GM21526 (cell line): ENCODE measurements around the gene BARHL1.

ENCODE experiments used
- ATAC-seq: cut with Tn5 transposase; IDR thresholded peaks from one replicate; pipeline ENCODE4 v1.9.1; 2021; ENCODE audit warnings: moderate library complexity; ENCODE audit not compliant: unreplicated experiment, low FRiP score

Gene BARHL1

DNA sequence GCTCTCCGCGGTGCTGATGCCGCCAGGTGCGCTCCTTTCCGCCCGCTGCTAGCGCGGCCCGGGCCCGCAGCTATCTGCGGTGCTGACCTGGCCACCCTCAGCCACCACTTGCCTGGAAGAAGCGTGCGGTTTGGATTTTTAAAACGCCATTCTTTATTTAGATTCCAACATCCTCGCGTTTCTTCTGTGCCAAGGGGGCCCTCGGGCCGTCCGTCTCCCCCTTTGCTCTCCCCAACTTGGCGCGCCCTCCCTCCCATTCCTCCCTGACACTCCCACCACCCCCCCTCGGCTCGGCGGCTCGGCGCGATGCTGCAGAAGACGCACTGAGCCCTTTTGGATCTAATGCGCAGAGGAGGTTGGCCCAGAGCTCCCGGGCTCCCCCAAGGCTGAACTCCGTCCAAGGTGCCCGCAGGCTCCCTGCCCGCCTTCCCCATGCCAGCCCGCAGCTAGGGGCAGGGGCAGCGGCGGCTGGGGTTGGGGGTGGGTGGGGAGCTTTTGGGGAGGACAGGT, at the start of gene BARHL1:
Gene BARHL1, plus strand, starts transcription at position 331 of the 510 bp plus-strand sequence. CDS start 192 bp downstream, outside the sequence.
- ATAC-seq = no peak

DNA sequence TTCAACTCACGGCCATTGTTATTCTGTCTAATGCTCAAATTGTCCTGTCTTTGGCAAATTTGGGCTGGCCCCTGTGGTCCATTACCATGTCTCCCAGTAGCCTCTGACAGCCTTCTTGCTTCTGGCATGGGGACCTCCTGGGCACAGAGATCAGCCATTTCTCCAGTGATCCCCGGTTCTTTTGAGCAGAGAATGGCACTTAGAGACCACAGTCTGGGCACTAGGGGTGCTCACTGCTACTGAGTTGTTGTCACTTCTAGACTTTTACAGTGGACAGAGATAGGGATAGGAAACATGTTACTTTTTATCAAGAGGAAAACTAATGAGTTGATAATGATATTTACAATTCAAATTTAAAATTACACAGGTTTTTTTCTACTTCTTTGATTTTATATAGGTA, 47.6 kb upstream of the BARHL1 start:
- no peak for ATAC-seq

DNA sequence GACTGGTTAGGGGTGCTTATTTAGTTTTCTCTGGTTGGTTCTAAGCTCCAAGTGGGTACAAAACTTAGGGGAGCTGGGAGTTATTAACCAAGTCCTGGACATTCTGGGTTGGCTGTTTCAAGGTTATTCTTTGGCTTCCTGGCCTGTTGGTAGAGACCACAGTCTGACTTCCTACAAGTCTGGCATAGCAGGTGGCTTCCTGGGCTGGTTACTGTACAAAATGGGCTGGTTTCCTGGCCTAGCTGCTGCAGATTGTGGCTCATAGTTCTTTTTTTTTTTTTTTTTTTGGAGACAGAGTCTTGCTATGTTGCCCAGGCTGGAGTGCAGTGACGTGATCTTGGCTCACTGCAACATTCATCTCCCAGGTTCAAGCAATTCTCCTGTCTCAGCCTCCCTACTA, 46.3 kb upstream of the BARHL1 start:
- no peak for ATAC-seq

DNA sequence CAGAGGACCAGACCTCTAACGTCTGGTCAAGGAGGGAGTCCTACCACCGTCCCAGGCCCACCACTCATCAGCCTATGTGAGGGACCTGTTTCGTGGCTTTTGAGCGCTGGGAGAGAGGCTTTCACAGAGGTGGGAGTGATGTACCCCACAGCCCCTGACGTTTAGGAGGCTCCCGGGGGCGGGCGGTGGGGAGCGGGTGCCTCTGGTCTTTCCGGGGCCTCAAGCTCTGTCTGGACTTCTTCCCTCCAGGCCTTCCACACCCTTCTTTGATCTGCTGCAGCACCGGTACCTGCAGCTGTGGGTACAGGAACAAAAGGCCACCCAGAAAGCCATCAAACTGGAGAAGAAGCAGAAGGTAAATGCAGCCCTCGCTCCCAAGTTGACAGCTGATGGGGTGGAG, 45.1 kb upstream of the BARHL1 start:
- no peak for ATAC-seq

DNA sequence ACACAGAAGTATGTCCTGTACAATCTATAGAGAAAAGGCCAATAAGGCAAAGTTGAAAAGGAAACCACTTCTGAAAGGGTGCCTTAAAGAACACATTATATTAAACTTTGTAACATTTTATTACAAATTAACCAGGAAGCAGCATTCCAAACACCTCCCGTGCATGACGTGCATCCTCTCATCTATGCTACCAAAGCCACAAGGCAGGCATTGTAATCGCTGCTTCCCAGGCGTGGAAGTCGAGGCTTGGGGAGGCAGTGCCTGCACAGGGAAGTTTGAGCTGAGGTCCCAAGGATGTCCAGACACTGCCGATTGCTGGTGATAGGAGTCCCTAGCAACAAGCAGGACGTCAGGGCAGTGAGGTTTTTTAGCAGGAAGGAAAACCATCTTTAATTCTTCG, 44.3 kb upstream of the BARHL1 start:
- no peak for ATAC-seq

DNA sequence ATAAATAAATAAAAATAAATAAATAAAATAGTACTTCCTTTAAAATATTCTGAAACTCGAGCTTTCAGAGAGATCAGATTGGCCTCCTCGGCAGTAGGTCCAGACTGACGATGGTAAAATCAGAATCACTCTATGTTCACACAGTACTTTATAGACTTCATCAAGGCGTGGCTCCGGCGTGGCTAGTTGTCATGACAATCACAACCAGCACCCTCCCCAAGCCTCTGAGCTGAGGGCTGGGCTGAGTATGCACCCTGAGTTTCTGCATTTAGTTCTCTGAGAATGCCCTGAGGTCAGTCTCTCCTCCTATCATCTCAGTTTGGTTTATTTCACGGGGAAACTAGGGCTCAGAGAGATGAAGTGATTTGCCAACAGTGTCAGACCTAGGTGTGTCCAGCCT, 43.3 kb upstream of the BARHL1 start:
- ATAC-seq = no peak

DNA sequence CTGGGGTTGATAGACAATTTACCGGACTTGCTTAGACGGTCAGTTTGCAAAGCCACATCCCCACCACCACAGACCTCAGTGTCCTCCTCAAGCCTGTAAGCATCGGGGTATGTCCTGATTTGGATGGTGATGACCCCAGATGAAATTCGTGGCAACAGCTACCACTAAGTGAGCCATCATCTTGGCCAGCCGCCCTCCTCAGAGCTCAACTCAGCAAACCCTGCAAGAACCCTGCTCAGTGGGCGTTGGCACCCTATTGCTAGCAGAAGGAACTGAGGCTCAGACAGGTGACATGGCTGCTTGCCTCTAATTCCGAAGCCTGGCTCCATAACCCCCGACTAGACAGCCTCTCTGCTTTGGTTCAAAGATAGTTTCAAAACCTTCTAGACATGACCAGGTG, 41.4 kb upstream of the BARHL1 start:
- no peak for ATAC-seq

DNA sequence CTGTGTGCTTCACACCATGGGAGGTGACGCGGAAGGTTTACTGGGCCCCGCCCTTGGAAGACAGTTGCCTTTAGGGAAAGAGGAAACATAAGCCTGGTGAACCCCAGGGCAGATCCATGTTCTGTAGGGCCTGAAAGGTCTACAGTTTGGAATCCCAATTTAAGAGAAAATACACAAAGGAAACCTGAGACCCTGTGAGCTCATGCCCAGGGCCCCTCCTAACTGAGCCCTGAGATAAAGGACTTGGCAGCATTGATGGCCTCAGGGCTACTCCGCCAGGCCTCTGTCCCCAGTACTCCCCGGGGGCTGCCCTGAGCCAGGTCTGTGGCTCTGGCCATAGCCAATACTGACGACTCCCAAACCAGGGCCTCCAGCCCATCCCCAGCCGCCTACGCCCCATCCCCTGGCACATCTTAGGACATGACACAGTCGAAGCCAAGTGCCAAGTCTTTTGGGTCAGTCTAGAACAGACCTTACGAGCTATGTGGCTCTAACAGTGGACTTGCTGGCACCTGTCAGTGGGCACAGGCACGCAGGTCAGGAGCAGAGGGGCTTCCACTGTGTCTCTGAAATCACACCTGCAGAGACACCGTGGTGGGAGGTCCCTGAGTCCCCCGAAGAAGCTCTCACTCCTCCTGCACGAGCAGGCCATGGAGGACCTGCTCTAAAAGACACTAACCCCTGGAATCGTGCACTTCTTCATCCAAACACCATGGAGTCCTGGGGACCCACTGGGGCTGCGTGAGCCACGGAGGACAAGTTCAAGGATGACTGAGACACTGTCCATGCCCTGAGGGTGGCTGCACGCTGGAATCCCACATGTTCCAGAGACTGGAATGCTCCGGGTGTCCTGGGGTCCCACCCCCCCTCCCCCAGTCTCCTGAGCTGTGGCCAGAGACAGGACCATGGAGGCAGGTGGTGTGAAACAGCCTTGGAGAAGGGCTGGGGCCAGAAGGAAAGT, 40.3 kb upstream of the BARHL1 start:
- no peak for ATAC-seq

DNA sequence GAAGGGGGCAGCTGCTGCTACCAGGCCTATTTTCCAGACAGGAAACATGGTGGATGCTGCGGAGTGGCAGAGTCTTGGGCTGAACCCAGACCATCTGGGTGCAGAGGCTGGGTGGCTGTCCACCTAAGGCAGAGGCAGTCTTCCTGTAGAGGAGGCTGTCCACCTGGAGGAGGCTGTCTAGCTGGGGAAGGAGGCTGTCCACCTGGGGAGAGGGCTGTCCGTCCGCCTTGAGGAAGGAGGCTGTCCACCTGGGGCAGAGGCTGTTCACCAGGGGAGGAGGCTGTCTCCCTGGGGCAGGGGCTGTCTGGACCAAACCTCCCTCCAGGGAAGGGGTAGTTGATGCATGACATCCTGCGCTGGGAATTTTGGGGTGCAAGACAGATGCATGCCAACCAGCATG, 39.2 kb upstream of the BARHL1 start:
- ATAC-seq = no peak

DNA sequence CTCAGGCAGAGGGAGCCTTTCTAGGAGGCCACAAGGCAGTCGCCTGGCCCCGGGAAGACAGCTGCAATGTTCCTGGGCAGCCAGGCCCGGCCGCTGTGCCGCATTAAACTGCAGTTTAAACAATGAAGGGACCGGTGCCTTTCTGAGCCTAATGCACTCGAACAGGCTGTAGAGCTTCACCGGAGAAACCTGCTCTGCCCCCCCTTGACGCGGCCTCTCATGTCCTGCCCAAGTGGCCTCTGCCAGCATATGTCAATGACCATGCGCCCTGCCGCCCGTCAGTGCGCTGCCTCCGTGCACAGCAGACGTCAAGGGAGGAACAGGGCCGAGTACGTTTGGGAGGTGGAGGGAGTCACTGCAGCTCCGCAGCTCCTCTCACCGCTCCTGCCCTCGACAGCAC, 38.4 kb upstream of the BARHL1 start:
- no peak for ATAC-seq

DNA sequence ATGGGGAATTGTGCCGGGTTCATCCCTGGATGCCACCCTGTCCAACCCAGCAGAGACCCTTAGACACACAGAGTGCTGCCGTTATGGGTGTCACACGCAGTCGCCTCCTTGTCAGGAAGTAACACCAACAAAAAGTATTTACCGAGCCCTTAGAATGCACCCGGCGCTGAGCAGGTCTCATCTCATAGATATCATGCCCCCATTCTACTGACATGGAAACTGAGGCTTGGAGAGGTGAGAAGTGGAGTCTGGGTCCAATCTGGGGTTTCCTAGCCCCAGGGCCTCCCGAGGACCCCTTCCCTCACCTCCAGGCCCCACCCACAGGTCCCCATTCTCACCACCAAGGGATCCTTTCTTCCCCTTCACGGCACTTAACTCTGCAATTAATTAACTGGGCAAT, 36.8 kb upstream of the BARHL1 start:
- ATAC-seq = no peak

DNA sequence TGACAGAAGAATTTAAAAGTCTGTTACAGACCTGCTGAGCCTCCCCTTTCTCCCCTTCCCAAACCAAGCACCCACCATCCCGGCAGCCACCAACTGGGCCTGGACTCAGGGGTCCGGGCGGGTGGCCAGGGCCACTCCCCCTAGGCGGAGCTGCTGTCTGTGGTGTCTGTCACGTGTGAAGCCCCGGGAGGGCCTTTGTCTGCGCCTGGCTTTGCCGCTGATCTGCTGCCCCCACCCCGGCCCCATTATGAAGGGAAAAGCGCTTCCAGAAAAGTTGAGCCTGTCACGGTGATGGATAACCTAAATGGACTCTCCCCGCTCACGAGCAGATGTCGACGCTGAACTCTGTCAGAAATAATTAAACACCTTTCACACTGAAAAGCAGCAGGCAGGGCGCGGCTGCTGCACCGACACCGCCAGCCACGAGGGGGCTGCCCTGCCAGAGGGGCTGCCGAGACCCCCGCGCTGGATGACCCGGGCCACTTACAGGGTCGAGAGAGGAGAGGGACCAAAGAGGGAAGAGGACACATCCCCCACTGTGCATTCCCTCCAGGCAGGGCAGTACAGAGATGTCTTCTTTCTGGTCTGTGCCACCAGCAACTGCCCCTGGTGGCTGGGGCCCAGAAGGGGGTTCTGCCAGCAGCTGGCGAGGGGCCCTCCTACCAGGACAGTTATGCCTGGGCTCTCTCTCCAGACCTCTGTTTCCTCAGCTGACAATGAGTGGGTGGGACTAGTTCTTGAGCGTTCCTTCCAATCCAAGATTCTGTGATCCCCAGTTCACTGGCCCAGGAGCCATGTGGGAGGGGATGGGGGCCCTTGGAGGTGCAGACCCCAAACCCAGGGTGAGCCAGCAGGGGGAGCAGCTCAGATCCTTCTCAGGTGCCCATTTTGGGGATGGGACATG, 36.0 kb upstream of the BARHL1 start:
- ATAC-seq = no peak

DNA sequence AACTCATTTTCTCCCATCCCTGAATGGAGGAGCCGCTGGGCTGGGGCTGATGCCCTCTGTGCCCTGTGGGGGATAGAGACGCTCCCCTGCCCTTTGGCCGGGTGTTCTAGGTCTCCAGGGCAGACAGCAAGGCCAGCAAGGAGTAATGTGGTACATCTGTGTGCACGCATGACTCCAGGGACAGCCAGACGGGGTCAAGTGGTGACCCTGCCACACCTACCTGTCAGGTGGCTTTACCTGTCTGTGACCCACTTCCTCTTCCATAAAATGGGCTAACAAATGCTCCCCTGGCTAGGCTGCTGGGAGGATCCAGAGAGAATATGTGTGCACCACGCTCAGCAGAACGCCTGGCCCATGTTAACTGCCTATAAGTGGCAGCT, 35.4 kb upstream of the BARHL1 start:
- ATAC-seq = no peak

DNA sequence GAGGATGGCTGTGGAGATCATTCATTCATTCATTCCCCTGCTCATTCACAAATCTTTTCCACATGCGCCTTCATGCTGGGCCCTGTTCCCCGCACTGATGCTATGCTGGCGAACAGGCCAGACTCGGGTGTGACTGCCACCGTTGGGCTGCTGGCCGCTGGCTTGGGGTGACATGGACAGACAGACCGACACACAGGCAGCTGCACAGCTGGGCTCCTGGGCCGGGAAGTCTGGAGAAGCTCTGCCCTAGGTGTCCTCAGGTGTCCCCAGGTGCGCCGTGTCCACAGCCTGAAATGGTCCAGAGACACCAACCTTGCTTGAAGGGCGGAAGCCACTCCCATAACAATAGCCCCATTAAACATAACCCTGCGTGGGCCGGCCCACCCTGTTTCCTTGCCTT, 35.0 kb upstream of the BARHL1 start:
- ATAC-seq = no peak

DNA sequence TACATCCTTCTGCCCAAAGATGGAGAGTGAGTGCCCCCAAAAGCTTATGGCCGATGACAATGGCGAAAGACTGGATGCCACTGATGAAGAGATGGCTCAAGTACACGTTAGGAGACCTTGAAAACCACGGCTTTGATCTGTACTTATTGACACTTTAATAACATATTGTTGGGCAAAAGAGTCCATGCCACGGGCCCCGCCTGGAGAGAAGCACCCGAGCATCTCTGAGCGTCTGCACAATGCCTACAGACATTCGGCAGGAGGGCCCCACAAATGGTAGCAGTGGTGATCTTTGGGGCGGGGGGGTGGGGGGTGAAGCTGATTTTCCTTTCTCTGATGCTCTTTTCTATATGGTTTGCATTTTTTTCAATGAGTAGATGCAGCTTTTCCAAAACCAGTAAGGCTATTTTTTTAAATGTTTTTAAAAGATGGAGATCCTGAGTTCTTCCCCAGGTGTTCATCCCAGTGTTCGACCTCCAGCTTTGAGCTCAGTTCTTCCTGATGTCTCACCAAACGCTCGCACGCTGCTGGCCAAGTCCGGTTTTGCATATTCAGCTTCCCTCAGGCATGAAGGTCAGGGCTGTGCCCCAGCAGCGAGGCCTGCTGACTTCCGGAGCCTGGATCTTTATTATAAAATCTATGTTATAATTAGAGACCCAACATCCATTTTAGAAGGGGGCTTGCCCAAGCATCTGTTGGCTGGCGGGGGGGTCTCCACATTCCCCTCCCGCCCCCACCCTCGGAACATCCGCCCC, 34.3 kb upstream of the BARHL1 start:
- no peak for ATAC-seq

DNA sequence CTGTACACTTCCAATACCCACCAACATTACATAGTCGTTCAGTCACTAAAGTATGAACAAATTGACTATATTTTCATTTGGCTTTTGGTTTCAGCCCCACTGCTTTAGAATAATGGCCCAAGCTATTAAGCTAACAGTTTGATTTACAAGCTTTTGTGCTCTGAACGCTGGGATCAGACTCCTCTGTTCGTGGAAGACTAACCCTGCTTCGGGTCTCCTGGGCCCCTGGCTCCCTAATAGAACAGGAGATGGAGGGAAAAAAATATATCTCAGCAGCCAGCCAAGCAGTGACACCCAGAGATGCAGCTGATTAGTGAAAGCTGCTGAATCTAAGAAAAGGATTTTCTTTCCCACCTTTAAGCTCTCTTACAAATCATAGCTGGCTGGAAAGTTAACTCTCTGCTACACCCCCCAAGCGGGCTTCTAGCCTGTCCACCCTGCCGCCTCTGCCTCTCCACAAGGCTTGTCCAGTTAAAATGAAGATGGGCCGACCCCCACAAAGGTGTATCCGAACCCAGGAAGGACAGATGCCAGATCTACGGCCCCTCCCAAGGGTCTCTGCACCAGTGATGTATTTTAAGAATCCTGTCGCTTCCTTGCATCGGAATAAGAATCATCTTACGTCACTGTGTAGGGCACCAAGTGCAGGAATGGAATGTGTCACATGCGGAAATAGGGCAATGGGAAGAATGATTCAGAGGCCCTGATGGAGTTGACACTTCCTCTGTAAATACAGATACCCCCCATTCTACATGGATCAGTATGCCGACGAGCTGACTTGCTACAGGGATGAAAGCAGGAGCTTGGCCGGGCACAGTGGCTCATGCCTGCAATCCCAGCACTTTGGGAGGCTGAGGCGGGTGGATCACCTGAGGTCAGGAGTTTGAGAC, 33.4 kb upstream of the BARHL1 start:
- no peak for ATAC-seq

DNA sequence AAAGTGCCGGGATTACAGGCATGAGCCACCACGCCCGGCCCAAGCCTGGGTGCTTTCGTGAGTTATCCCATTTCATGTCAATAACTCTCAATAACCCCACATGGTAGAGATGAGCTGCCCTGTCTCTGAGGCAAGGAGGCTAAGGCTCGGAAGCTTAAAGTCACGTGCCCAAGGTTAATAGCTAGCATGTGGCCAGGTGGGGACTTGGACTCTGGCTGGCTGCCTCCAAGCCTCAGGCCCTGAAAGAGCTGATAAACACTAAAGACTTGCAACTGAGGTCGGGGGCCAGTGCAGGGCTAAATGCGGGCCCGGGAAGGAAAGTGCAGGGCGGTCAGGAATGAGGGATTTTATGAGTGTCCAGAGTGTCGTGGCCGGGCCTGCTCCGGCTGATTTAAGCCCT, 30.9 kb upstream of the BARHL1 start:
- no peak for ATAC-seq

DNA sequence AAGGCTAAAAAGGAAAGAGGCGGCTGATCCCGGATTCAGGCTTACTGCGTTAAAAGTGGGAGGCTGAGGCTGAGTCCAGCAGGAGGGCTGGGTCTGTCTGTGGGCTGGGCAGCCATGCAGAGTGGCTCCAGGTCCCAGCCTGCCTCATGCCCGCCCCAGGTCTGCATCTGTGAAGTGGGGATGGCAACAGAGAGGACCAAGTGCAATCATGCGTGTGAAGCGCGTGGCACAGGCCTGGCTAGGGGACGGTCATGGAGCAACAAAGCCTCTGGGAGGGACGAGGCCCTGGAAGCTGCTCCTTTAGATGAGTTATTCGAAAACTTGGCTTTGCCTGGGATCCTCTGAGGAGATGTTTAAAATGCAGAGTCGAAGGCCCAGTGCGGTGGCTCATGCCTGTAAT, 30.4 kb upstream of the BARHL1 start:
- no peak for ATAC-seq

DNA sequence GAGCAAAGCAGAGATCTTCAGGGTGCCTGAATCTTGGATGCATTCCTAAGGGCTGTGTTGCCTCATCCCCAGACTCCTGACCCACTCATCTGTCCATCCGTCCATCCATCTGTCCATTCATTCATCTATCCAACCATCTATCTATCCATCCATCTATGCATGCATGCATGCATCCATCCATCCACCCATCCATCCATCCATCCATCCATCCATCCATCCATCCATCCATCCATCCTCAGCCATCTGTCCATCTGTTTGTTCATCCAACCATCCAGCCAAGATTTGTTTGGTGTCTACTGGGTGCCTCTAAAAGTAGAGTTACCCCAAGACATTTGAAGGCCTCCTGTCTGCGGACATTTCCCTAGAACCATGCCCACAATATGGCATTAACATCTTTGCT, 27.7 kb upstream of the BARHL1 start:
- no peak for ATAC-seq

DNA sequence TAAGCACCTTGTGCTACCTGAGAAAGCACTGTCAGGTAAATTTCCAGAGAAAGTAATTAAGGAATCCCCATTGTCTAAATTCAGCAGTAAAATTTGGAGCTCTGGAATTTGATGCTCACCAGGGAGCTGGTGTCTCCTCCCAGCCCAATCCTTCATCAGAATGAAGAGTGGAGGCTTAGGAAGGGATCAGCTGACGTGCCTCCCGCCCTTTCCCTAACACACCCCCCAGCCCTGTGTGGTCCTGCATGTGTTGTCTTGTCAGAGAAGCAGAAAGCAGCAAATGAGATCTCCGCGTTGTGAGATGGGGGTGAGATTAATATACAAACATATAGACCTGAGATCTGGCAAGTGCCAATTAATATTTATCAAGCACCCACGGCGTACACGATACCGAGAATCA, 26.9 kb upstream of the BARHL1 start:
- no peak for ATAC-seq
